NB4 (cell line): ENCODE measurements around the gene GEN1.

Experiments
- DNase-seq: peaks from one replicate; pipeline ENCODE4 v3.0.0; 2010; ENCODE audit warnings: low read depth
- H3K4me3 ChIP-seq: one replicate; pipeline ENCODE4 v1.5.1; 2011; ENCODE audit warnings: mild to moderate bottlenecking, low read depth, low read length, moderate library complexity
- MYC ChIP-seq: IDR thresholded peaks from 2 replicates; pipeline ENCODE4 v1.6.1; 2011; ENCODE audit warnings: low read depth, low read length
- POLR2A ChIP-seq: IDR thresholded peaks from 2 replicates; pipeline ENCODE4 v1.6.1; 2011; ENCODE audit warnings: mild to moderate bottlenecking; ENCODE audit not compliant: insufficient read length; ENCODE audit errors: extremely low read depth
- TF ChIP-seq, protein P1 (sequence below): IDR thresholded peaks from one replicate; pipeline ENCODE4 v1.5.1; 2012; ENCODE audit warnings: low read depth, low read length
- TF ChIP-seq, protein P2 (sequence below): IDR thresholded peaks from 2 replicates; pipeline ENCODE4 v1.6.1; 2011; ENCODE audit warnings: low read depth, low read length

Gene GEN1

DNA sequence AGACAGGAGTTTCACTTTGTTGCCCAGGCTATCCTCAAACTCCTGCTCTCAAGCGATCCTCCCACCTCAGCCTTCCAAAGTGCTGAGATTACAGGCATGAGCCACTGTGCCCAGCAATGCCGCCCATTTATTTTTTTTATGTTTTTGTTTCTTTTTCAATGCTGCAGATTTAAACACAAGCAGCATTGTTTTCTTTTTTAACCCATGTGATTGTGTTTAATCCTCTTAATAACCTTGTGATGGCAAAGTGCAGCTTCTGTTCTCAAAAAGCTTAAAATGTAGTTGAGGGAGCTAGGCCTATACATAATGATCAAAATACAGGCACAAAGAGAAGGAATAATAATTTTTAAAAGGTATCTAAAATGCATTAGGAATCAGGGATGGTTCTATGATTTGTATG is 73.8 kb downstream of the GEN1 start:
- TF ChIP-seq, protein P1, sequence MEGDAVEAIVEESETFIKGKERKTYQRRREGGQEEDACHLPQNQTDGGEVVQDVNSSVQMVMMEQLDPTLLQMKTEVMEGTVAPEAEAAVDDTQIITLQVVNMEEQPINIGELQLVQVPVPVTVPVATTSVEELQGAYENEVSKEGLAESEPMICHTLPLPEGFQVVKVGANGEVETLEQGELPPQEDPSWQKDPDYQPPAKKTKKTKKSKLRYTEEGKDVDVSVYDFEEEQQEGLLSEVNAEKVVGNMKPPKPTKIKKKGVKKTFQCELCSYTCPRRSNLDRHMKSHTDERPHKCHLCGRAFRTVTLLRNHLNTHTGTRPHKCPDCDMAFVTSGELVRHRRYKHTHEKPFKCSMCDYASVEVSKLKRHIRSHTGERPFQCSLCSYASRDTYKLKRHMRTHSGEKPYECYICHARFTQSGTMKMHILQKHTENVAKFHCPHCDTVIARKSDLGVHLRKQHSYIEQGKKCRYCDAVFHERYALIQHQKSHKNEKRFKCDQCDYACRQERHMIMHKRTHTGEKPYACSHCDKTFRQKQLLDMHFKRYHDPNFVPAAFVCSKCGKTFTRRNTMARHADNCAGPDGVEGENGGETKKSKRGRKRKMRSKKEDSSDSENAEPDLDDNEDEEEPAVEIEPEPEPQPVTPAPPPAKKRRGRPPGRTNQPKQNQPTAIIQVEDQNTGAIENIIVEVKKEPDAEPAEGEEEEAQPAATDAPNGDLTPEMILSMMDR = no peak
- no peak for TF ChIP-seq MYC
- TF ChIP-seq, protein P2, sequence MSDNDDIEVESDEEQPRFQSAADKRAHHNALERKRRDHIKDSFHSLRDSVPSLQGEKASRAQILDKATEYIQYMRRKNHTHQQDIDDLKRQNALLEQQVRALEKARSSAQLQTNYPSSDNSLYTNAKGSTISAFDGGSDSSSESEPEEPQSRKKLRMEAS = no peak
- DNase-seq = no peak
- no peak overlapping the region for H3K4me3 ChIP-seq

DNA sequence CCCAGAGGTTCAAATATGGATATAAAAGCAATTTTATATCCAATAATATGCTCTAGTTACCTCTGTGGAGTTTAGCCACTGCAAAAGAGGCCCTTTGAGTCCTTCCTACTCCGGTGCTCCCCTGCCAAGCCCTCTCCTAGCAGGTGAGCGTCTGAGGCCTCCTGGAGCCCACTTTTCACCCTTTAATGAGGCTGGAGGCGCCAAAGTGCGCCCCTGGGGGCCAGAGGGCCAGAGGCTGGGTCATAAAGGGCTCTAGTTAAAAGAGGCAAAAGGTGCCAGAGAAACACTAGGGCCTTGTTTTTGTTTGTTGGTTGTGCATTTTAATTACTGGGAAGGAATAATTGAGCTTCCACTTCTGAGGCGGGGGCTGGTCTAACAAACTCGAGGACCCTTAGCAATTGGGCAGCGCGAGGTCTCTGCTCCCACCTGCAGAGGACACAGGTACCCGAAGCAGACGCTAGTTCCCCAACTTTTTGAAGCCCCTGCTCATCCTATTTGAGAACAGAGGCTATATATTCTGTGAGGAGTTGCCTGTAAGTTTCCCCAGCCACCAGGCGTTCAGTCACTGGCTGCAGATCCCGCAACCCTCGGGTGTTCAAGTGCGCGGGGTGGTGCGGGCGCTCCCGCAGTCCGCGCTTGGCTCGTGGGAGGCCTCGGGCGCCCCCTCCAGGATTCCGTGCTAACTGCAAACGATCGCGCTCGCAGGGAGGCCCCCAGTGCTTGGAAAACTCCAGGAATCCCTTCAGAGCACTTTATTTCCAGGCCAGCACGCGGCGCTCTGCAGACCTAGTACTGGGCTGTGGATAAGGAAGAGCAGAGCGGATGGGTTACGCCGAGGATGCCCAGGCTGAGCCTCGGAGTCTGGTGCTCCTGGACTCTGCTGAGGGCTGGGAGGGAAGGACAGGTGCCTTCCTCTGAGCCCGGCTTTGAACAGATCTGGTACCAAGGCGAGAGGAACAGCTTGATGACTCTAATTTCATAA is 76.4 kb downstream of the GEN1 start:
- no peak overlapping the region for H3K4me3 ChIP-seq
- TF ChIP-seq MYC (no peak), POLR2A (no peak)
- TF ChIP-seq, protein P1 = peak; percentile 66
- TF ChIP-seq, protein P2 = no peak
- peak; percentile 53 for DNase-seq

DNA sequence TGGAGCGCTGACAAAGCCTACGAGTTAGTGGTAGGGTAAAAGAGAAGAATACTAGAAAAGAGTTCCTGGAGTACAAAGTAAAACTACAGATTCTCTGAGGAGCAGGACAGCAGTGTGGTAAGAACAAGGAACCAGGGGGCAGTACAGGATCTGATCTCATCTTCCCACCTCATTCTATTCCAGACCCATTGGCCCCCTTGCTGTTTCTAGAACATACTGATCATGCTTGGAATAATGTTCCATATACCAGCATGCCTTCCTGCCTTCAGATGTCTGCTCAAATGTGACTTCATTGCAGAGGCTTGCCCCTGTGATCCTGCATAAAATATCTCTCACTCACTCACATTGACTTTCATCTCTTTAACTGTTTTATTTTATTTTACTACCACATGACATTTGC is 81.6 kb downstream of the GEN1 start:
- H3K4me3 ChIP-seq = no peak overlapping the region
- DNase-seq = no peak
- TF ChIP-seq, protein P1 = no peak
- TF ChIP-seq POLR2A (no peak), MYC (no peak)
- TF ChIP-seq, protein P2 = no peak
